ENCODE results near the gene UNC45A.

Gene UNC45A

DNA sequence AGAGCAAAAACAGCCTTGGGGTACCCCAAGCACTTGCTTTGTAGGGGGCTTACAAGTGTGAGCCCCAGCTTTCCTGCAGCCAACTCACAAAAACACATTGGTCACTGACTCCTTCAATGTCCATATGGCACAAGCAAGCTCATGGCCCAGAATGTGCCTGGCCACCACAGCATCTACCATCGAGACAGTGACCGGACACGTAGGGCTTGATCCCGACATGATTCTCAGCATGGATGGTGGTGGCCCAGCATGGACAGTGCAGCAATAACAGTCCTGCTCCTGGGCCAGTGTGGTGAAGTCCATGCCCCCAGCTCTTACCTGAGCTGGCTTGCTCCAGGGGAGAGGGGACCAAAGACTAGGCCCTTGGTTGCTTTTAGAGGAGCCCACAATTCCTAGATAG lies 6.0 kb downstream of the UNC45A start:
- H3K36me3 ChIP-seq = peaks cover 65 to 96% (median 78%) of the 10 kb centered on the region in 3 donors
- H3K4me3 ChIP-seq = no peak overlapping the region
- peaks cover 0 to 11% (median 8%) of the 10 kb centered on the region in 4 donors for H3K4me1 ChIP-seq
- no peaks in the 10 kb centered on the region for H3K9me3 ChIP-seq
- H3K27ac ChIP-seq = no peak overlapping the region
- intact Hi-C loops (cut with DNase I; ENCODE audit: low total_unique reads) = no loop called here
- DNase-seq = no peak
- H3K27me3 ChIP-seq = no peaks in the 10 kb centered on the region
- TF ChIP-seq, protein P1, sequence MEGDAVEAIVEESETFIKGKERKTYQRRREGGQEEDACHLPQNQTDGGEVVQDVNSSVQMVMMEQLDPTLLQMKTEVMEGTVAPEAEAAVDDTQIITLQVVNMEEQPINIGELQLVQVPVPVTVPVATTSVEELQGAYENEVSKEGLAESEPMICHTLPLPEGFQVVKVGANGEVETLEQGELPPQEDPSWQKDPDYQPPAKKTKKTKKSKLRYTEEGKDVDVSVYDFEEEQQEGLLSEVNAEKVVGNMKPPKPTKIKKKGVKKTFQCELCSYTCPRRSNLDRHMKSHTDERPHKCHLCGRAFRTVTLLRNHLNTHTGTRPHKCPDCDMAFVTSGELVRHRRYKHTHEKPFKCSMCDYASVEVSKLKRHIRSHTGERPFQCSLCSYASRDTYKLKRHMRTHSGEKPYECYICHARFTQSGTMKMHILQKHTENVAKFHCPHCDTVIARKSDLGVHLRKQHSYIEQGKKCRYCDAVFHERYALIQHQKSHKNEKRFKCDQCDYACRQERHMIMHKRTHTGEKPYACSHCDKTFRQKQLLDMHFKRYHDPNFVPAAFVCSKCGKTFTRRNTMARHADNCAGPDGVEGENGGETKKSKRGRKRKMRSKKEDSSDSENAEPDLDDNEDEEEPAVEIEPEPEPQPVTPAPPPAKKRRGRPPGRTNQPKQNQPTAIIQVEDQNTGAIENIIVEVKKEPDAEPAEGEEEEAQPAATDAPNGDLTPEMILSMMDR (IDR thresholded peaks at IDR 0.05) = no peak

DNA sequence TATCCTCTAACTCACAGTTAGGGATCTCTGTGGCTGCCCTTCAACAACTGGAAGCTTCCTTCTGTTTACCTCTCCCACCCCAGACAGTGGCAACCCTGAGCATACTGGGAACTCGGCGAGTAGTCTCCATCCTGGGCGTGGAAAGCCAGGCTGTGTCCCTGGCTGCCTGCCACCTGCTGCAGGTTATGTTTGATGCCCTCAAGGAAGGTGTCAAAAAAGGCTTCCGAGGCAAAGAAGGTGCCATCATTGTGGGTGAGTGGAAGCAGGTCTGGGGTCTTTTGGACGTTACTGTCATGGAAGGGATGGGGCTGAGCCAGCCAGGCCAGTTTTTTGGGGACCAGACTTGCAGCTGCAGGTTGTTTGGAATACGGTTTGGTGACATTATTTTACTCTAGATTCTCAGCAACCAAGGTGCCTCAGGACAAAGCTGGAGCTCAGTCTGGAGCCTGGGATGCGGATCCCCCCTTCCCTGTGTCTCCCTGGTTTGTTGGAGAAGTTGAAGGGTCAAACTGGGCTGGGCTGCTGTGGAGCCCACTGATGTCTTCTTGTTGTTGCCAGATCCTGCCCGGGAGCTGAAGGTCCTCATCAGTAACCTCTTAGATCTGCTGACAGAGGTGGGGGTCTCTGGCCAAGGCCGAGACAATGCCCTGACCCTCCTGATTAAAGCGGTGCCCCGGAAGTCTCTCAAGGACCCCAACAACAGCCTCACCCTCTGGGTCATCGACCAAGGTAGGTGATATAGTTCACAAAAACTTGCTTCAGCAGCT lies 7.5 kb downstream of the UNC45A start:
- TF ChIP-seq, protein P1 (IDR thresholded peaks at IDR 0.05) = no peak
- H3K36me3 ChIP-seq = peaks cover 77 to 97% (median 93%) of the 10 kb centered on the region in 3 donors
- no peaks in the 10 kb centered on the region for H3K27me3 ChIP-seq
- no peak for DNase-seq
- H3K4me3 ChIP-seq = no peak overlapping the region
- no peak overlapping the region for H3K27ac ChIP-seq
- H3K9me3 ChIP-seq = no peaks in the 10 kb centered on the region
- H3K4me1 ChIP-seq = no peaks in the 10 kb centered on the region
- intact Hi-C loops (cut with DNase I; ENCODE audit: low total_unique reads) = no loop called here

DNA sequence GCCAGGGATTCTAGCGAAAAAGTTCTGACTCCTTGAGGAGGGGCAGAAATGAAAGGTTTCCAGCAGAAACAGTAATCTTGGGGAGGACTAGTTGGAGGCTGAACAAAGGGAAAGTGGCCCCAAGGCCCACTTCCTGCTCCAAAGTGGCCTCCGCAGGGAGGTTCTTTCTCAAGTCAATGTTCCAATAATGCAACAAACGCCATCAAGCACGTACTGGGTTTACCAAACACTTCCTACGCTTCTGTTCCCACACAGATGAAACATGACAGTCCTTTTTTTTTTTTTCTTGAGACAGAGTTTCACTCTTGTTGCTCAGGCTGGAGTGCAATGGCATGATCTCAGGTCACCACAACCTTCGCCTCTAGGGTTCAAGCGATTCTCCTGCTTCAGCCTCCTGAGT lies 10.0 kb downstream of the UNC45A start:
- Histone ChIP-seq H3K36me3 (peaks cover 87 to 100% (median 99%) of the 10 kb centered on the region in 3 donors), H3K9me3 (no peaks in the 10 kb centered on the region), H3K27ac (no peak overlapping the region), H3K4me3 (no peak overlapping the region), H3K4me1 (no peaks in the 10 kb centered on the region), H3K27me3 (no peaks in the 10 kb centered on the region)
- intact Hi-C loops (cut with DNase I; ENCODE audit: low total_unique reads) = no loop called here
- no peak for DNase-seq
- TF ChIP-seq, protein P1 (IDR thresholded peaks at IDR 0.05) = no peak

DNA sequence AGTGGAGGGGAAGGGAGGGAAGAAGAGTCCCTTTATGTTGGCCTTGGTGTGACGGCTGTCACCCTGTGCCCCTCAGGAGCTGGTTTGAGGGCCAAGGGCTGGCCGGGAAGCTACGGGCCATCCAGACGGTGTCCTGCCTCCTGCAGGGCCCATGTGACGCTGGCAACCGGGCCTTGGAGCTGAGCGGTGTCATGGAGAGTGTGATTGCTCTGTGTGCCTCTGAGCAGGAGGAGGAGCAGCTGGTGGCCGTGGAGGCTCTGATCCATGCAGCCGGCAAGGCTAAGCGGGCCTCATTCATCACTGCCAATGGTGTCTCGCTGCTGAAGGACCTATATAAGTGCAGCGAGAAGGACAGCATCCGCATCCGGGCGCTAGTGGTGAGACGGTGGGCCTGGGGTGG lies 11.5 kb downstream of the UNC45A start:
- Histone ChIP-seq H3K4me3 (no peak overlapping the region), H3K4me1 (no peaks in the 10 kb centered on the region), H3K36me3 (peaks cover 86 to 100% (median 96%) of the 10 kb centered on the region in 3 donors), H3K27me3 (no peaks in the 10 kb centered on the region), H3K27ac (no peak overlapping the region), H3K9me3 (no peaks in the 10 kb centered on the region)
- intact Hi-C loops (cut with DNase I; ENCODE audit: low total_unique reads) = no loop called here
- TF ChIP-seq, protein P1 (IDR thresholded peaks at IDR 0.05) = no peak
- DNase-seq = no peak

DNA sequence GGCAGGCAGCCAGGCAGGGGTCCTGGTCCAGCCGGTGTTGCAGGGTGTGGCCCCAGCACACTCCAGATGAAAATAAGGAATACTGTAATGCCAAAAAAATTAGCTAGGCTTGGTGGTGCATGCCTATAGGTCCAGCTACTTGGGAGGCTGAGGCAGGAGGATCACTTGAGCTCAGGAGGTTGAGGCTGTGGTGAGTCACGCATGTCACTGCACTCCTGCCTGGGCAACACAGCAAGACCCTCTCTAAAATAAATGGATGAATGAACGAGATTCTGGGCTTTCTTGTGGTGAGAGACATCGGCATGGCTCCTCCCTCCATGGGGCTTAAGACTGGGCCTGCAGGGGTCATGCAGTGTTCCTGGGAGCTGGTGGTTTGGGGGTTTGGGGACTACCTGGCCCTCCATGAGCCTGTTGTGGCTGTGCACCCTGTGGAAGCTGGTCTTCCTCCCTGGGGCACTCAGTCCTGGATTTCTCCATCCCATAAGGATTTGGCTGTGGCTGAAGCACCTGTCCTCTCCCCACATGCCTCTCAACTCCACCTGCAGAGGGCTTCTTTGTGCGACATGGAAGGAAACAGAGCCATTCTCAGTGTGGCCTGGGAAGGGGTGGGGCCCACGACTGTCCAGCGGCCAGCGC lies 12.0 kb downstream of the UNC45A start:
- no peaks in the 10 kb centered on the region for H3K27me3 ChIP-seq
- DNase-seq = no peak
- no peak overlapping the region for H3K4me3 ChIP-seq
- peaks cover 82 to 100% (median 96%) of the 10 kb centered on the region in 3 donors for H3K36me3 ChIP-seq
- intact Hi-C loops (cut with DNase I; ENCODE audit: low total_unique reads) = no loop called here
- H3K27ac ChIP-seq = no peak overlapping the region
- TF ChIP-seq, protein P1 (IDR thresholded peaks at IDR 0.05) = no peak
- H3K4me1 ChIP-seq = no peaks in the 10 kb centered on the region
- no peaks in the 10 kb centered on the region for H3K9me3 ChIP-seq

Measured in tibial artery (tissue), 4 donors.